ENCODE data around the gene FAM3A.

DNA sequence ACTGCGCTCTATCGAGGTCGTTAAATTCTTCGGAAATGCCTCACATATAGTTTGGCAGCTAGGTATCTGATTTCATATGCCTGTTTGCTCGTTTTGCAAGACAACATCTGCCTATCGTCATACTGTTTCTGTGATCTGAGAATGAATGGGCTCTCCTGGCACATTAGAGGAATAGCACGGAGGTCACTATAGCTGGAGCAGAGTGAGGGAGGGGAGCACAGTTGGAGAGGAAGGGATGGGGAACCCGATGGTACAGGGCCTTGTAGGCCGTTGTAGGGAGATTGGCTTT lies 31.9 kb upstream of the FAM3A start:
- TF ChIP-seq, protein P1, sequence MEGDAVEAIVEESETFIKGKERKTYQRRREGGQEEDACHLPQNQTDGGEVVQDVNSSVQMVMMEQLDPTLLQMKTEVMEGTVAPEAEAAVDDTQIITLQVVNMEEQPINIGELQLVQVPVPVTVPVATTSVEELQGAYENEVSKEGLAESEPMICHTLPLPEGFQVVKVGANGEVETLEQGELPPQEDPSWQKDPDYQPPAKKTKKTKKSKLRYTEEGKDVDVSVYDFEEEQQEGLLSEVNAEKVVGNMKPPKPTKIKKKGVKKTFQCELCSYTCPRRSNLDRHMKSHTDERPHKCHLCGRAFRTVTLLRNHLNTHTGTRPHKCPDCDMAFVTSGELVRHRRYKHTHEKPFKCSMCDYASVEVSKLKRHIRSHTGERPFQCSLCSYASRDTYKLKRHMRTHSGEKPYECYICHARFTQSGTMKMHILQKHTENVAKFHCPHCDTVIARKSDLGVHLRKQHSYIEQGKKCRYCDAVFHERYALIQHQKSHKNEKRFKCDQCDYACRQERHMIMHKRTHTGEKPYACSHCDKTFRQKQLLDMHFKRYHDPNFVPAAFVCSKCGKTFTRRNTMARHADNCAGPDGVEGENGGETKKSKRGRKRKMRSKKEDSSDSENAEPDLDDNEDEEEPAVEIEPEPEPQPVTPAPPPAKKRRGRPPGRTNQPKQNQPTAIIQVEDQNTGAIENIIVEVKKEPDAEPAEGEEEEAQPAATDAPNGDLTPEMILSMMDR (IDR thresholded peaks at IDR 0.05), result no peak
- no peak for TF ChIP-seq EP300 (IDR thresholded peaks at IDR 0.05; ENCODE audit: low read depth)

All from transverse colon (tissue), 3 donors.